AG04450 (cell line): Measurements from ENCODE around the gene MPV17L2. TPM values are rescaled to one million over a fixed set of nuclear protein-coding genes. Genes with fewer than 3 reads are reported as not detected.

ENCODE experiments used
- polyA plus RNA-seq: library from polyadenylated mRNA; depleted of rRNA; stranded (reverse); fragments of >200 nt; gene quantifications from 2 replicates; pipeline ENCODE4 v1.2.3, GENCODE V29; 2011; rRNA removed
- small RNA-seq: library from RNA; depleted of rRNA; stranded (forward); fragments of <200 nt; gene quantifications from one replicate; pipeline ENCODE3, GENCODE V24; 2012; ENCODE audit warnings: low read depth; ENCODE audit not compliant: insufficient read length

Gene MPV17L2
- polyA plus RNA-seq, 1 experiment, result 8.2 TPM

Small RNA genes within 50 kb of the gene (small RNA-seq; reads per million reads assigned to genes)
- gene IFI30, result not detected

Other genes starting within 250 kb of the MPV17L2 start
- gene KCNN1, start 226.1 kb upstream of the MPV17L2 start, polyA plus RNA-seq, result 0.05 and 0.07 TPM in 2 replicates
- 2.3 TPM in 2 replicates for gene ARRDC2, start 185.0 kb upstream of the MPV17L2 start, polyA plus RNA-seq
- gene IL12RB1, start 106.3 kb upstream of the MPV17L2 start, polyA plus RNA-seq, result 0.05 and 0.14 TPM in 2 replicates
- gene MAST3, start 95.4 kb upstream of the MPV17L2 start, polyA plus RNA-seq, result 2.1 and 2.5 TPM in 2 replicates
- gene PIK3R2, start 40.1 kb upstream of the MPV17L2 start, polyA plus RNA-seq, result 19.7 and 23.3 TPM in 2 replicates
- 6.9 and 8.1 TPM in 2 replicates for gene IFI30, start 19.4 kb upstream of the MPV17L2 start, polyA plus RNA-seq
- gene RAB3A, start 10.8 kb downstream of the MPV17L2 start, polyA plus RNA-seq, result 2.8 and 6.1 TPM in 2 replicates
- gene PDE4C, start 33.2 kb downstream of the MPV17L2 start, polyA plus RNA-seq, result 0.12 and 0.46 TPM in 2 replicates
- 0.45 and 0.53 TPM in 2 replicates for gene IQCN, start 81.2 kb downstream of the MPV17L2 start, polyA plus RNA-seq
- 48.6 and 67.8 TPM in 2 replicates for gene JUND, start 88.4 kb downstream of the MPV17L2 start, polyA plus RNA-seq
- 58.6 and 69.3 TPM in 2 replicates for gene LSM4, start 129.9 kb downstream of the MPV17L2 start, polyA plus RNA-seq
- gene PGPEP1, start 147.4 kb downstream of the MPV17L2 start, polyA plus RNA-seq, result 22.0 and 29.1 TPM in 2 replicates
- 25.0 and 35.9 TPM in 2 replicates for gene GDF15, start 192.9 kb downstream of the MPV17L2 start, polyA plus RNA-seq
- gene LRRC25, start 204.4 kb downstream of the MPV17L2 start, polyA plus RNA-seq, result 0.12 and 0.32 TPM in 2 replicates
- gene SSBP4, start 226.2 kb downstream of the MPV17L2 start, polyA plus RNA-seq, result 9.4 and 12.6 TPM in 2 replicates
- 13.3 and 19.2 TPM in 2 replicates for gene ISYNA1, start 244.9 kb downstream of the MPV17L2 start, polyA plus RNA-seq